Hindlimb muscle (tissue), 1 donor: Measurements from ENCODE around the gene MRGPRX2. TPM values are rescaled to one million over a fixed set of nuclear protein-coding genes. Genes with fewer than 3 reads are reported as not detected.
A peak's percentile ranks its signal among the peaks of the same experiment; 100 is the strongest.

Experiments
- DNase-seq: peaks from one replicate; pipeline ENCODE4 v3.0.0-alpha.2; 2013
- polyA plus RNA-seq: library from polyadenylated mRNA; unstranded; fragments of 120-200 nt; gene quantifications from one replicate; pipeline ENCODE4 v1.2.1, GENCODE V29; 2013; ENCODE audit not compliant: insufficient read length

MRGPRX2 gene
- not detected for polyA plus RNA-seq

GRCh38 chr11:19060629-19061028, at the start of gene MRGPRX2:
TSS of gene MRGPRX2 (minus strand) at chr11:19060717. CDS start at chr11:19056402, 4,315 bp downstream.
- no peak for DNase-seq

- DNase-seq, result no peak
Observed at GRCh38 chr11:19110295-19110694, 49.8 kb upstream of the MRGPRX2 start.

GRCh38 chr11:19107125-19107524, 46.6 kb upstream of the MRGPRX2 start:
- no peak for DNase-seq

DNA sequence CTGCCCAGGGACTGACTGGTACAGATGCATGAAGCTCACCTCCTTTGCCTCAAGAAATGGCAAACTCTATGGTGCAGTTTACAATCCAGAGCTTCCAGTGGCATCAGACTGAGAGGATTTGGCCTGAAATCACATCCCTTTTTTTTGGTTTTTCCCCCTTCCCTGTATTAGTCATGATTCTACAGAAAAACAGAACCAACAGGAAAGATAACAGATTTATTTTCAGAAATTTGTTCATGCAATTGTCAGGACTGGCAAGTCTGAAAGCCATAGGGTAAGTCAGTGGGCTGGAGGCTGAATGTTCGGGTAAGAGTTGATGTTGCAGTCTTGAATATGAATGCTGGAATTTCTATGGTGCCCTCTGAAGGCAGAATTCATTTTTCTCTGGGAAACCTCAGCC, 44.5 kb upstream of the MRGPRX2 start:
- DNase-seq, result no peak

GRCh38 chr11:19102521-19102900, 42.0 kb upstream of the MRGPRX2 start:
- DNase-seq, result no peak

DNA sequence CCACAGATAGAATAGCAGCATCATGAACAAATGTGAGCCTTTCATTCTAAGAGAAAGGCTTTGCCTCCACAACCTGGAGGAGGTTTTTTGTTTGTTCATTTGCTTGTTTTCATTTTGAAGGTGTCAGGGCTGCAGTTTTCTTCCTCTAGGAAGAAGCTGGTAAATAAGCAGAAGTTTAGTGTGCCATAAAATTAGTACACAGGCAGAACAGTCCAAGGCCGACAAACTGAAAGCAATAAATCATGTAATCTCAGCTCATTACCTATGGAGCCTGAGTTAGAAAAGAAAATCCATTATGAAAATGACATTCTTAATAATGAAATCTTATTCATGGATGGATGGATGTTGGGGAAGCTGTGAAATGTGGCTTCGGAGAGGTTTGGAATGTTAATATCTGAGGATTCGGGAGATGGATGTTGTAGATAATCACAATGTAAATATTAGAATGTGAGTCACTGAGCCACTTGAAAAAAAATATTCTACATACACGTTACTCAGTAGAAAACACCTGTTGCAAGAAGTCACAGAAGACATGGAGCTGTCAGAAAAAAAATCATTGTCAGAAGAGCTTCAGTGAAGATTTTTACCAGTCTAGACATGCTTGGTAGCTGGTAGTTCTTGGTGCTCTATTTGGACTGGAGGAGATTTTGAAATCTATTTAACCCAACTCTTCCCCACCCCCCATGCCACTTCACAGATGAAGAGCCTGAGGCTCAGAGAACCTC, 41.4 kb upstream of the MRGPRX2 start:
- DNase-seq, result no peak

DNA sequence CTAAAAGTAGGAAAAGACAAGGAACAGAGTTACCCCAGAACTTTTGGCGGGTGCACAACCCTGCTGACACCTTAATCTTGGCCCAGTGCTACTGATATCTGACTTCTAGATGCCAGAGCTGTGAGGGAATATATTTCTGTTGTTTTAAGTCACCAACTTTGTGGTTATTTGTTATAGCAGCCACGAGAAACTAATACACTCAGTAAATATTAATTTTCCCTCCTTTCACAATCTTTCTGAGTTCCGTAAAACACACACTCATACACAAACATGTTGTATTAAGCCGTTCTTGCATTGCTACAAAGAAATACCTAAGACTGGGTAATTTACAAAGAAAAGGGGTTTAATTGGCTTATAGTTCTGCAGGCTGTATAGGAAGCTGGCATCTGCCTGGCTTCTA, 40.4 kb upstream of the MRGPRX2 start:
- no peak for DNase-seq

- DNase-seq, result no peak
Observed at GRCh38 chr11:19099093-19099492, 38.6 kb upstream of the MRGPRX2 start.

DNA sequence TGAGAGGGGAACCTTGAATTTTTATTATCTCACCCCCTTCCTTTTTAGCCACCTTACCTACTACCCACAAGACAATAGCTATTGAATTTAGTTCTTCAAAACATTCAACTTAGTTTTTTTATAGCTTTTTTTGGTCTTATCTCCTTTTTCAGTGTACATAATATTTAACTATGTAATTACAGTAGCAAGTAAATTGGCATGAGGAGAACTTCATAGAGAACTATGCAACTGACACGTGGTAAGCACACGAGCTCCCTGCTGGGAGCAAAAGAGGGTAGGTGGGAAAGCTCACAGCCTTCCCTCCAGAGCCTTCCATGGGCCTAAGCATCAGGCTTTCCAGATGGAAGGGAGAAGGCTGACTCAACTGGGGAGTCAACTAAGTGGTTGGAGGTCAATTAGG, 34.3 kb upstream of the MRGPRX2 start:
- DNase-seq, result no peak

DNA sequence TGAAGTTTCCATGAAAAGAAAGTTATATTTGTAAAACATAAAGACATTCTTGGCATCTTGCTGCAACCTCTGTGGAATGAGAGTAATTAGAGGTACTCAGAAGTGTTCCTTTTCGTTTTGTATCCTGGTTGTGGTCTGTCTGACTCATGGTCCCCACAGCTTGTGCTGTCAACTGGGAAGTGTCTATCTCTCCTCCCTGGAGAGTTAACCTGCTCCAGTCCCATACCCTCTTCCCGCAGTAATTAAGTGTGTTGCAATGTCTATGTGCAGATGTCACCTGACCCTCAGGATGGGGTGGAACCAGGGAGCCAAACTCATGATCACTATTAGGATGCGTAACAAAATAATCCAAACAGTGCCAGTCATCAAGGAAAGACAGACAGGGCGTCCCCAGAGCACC, 33.5 kb upstream of the MRGPRX2 start:
- DNase-seq, result no peak

- DNase-seq, result no peak
Observed at GRCh38 chr11:19092850-19093249, 32.3 kb upstream of the MRGPRX2 start.

DNA sequence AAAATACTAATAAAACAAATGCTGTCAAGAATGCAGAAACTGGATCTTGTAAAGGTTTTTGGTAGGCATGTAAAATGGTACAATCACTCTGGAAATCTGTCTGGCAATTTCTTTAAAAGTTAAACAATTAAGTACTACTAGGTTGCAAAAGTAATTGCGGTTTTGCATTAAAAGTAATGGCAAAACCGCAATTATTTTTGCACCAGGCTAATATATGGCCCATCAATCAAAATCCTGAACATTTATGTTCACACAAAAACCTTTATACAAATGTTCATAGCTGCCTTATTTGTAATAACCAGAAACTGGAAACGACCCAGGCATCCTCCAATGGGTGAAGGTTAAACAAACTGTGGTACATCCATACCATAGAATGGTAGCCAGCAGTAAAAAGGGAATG, 31.8 kb upstream of the MRGPRX2 start:
- no peak for DNase-seq

DNA sequence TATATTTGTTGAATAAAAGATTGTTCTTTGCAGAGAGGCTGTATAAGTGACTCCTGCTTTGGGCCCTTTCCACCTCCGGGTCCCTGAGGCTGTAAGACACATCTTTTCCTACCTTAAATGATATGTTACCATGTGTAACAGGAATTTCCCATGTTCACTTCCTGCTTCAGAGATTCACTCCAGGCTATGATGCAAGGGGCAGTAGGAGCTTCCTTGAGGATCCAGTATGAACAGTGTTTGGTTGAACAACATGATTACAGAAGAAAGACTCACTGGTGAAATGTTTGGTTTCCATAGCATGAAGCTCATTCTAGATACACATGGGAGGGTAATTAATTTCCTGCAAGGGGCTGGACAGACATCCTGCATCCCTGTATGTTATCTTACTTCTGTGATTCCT, 30.8 kb upstream of the MRGPRX2 start:
- no peak for DNase-seq

DNA sequence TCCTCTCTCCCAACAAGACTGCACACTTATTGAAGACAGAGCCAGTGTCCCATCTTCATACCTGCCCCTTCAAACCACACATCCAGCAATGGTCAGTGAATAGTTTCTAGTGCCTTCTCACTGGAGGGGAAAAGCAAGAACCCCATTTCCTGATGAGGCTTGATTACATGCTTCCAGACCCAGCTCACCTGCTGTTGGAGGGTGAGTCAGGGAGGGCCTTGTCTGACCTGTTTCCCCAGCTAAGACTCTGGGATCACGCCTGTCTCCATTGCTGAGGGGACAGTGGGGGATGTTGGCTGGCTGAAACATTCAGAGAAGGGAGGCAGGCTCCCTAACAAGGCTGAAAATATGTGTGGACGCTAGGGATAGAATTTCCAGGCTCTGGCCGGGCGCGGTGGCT, 28.9 kb upstream of the MRGPRX2 start:
- DNase-seq, result no peak

DNA sequence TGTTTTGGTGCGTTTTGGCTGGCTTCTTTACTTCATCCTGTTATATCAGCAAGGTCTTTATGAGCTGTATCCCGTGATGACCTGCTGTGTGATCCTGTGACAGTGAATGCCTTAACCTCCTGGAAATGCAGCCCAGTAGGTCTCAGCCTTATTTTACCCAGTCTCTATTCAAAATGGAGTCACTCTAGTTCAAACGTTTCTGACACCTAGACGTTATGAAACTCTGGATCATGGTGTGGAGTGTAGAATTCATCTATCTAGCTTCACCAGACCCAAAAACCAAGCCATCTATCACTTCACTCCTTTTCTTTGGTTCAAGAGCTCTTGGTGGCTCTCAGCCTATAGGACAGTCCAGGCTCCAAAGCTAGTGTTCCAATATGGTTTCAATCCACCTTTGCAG, 28.3 kb upstream of the MRGPRX2 start:
- DNase-seq, result no peak

DNA sequence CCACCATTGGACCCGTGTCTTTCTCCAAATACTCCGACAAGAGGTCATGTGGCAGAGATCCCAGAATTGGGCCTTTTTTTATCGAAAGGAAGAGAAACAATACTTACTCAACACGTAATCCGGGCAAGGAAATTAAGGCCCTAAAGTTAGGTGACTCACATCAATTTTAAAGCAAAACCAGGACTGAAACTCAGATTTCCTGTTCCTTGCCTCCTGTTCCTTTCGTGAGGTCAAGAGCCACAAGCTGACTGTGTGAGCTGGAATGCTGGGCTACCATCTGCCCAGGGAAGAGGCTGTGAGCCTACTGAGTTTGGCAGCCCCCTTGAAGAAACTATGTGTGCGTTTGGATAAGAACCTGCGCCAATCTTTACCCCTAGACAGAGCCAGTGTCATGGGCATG, 27.1 kb upstream of the MRGPRX2 start:
- no peak for DNase-seq

- DNase-seq, result no peak
Observed at GRCh38 chr11:19084661-19085315, 24.3 kb upstream of the MRGPRX2 start.

DNA sequence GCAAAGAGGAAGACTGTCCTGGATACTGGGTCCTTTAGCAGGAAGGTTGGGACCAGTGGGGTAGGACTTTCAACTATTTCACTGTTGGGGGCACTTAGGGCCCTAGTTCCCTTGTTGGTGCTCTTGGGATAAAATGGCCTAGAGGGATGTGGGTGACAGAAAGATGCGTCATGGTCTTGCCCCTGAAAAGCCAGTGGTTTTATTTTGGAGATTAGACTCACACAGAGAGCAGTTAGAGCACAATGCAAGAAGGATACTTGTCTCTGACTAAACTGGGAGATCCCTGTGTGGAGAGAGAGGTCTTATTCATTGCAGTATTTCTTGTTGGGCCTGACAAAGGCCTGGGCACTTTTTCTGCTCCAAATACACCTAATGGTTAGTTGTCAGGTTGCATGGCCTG, 22.6 kb upstream of the MRGPRX2 start:
- no peak for DNase-seq

GRCh38 chr11:19080579-19080993, 20.1 kb upstream of the MRGPRX2 start:
- no peak for DNase-seq

DNA sequence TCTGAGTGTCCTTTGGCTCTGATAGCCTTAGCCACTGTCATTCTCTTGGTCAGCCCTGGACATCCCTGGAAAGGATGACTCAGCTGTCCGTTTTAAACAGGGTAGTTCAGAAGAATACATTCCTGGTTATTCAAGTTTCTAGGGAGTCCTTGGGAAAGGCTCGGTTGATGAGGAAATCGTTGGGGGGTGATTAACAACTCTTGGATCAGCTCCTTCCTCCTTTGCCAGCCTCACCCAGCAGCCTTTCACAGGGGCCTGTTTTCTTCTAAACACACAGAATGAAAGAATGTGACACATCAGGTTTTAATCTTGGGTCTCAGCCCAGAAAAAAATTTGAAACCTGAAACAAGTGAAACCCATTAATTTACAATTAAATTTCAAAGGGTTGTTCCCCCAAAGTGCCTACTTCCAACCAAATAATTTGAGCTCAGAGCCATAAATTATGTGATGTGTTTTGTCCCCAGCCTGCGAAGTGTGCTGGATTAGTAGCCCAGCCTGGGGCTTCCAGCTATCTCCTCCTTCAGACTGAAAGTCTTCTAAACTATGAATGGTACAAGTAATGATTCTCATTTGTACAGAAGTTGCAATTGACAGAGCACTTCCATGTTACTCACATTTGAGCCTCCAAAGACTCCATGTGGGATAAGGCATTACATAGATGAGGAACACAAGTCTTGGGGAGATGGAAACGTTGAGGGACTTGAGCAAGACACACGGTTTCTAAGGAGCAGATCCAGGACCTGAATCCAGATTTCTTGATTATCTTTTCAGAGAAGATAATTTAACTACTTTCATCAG, 19.3 kb upstream of the MRGPRX2 start:
- DNase-seq, result no peak

GRCh38 chr11:19077965-19078364, 17.4 kb upstream of the MRGPRX2 start:
- no peak for DNase-seq

DNA sequence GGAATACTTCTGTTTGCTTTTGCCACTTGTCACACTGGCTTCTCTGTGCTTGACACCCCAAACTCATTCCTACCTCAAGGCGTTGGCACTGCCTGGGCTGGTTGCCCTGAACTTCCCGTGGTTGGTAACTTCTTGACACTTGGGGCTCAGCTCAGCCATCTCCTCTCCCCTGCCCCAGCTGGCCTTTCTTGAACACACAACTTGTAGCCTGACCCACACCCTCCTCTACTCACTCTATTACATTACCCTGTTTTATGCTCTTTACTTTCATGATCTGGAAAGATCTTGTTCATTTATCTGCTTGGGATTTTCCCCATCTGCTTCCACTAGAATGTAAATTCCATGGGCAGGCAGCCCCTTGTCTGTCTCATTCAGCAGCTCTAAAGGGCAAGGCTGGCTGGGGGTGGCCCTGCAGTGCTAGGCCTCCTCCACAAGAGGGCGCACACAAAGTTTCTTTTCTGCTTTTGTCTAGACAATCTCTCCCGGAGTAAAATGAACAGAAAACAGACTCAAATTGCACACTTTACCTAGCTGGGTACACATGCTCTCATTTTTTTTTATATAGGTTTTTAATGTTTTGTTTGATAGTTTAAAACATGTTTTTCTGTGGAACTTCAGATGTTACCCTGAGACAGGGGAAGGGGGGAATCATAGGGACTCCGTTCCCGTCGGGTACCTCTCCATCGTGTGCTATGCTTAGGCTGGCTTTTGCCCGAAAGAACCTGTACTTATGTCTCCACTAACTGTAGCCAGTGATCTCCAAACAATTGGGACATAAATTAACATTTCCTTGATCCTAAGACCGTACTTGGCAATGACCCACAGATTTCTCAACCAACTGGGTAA, 16.4 kb upstream of the MRGPRX2 start:
- peak; percentile 42 for DNase-seq

- no peak for DNase-seq
Observed at GRCh38 chr11:19075636-19076035, 15.1 kb upstream of the MRGPRX2 start.
